PC-3 (cell line): ENCODE data around the gene USP54.

Experiments
- CTCF ChIP-seq: fragments of 300-600 bp; sonication (generic); conservative IDR thresholded peaks from 2 replicates; pipeline ENCODE4 v1.5.1; 2017; ENCODE audit warnings: antibody characterized with exemption, low read depth, mild to moderate bottlenecking, low read length
- EZH2 ChIP-seq: fragments of 300-600 bp; sonication (generic); IDR thresholded peaks from one replicate; pipeline ENCODE4 v1.6.1; 2017; ENCODE audit warnings: antibody characterized with exemption, mild to moderate bottlenecking, low read length; ENCODE audit not compliant: unreplicated experiment
- EZH2phosphoT487 ChIP-seq: fragments of 300-600 bp; sonication (generic); IDR thresholded peaks from 2 replicates; pipeline ENCODE4 v1.6.1; 2018; ENCODE audit warnings: mild to moderate bottlenecking, antibody characterized with exemption, low read length, borderline replicate concordance

GRCh38 chr10:73556855-73557254, 34.3 kb downstream of the USP54 start:
- no peak for TF ChIP-seq CTCF
- no peak for TF ChIP-seq EZH2
- TF ChIP-seq EZH2phosphoT487: no peak
